Fibroblast of villous mesenchyme (primary cell): ENCODE data around the gene MIGA2. TPM values are rescaled to one million over a fixed set of nuclear protein-coding genes. Genes with fewer than 3 reads are reported as not detected.
"Not testable (repeated sequence)": the region's sequence is repeated elsewhere in the genome, so short reads cannot be mapped to it uniquely, and the experiment has no call there.

ENCODE experiments used
- DNase-seq: peaks from one replicate; pipeline ENCODE4 v3.0.0-alpha.2; 2010; ENCODE audit warnings: low read depth
- H3K4me3 ChIP-seq: 2 replicates; pipeline ENCODE4 v1.5.1; 2011; ENCODE audit warnings: low read depth, mild to moderate bottlenecking, low read length
- total RNA-seq: library from RNA; depleted of rRNA; stranded (reverse); fragments of >200 nt; gene quantifications from 2 replicates; pipeline ENCODE4 v1.2.3, GENCODE V29; 2012
- TF ChIP-seq, protein P1 (sequence below): IDR thresholded peaks from 2 replicates; pipeline ENCODE4 v1.5.1; 2012; ENCODE audit warnings: low read depth, mild to moderate bottlenecking, low read length; ENCODE audit not compliant: insufficient read depth

MIGA2 gene
- total RNA-seq, 1 donor, result 22.5 TPM

DNA sequence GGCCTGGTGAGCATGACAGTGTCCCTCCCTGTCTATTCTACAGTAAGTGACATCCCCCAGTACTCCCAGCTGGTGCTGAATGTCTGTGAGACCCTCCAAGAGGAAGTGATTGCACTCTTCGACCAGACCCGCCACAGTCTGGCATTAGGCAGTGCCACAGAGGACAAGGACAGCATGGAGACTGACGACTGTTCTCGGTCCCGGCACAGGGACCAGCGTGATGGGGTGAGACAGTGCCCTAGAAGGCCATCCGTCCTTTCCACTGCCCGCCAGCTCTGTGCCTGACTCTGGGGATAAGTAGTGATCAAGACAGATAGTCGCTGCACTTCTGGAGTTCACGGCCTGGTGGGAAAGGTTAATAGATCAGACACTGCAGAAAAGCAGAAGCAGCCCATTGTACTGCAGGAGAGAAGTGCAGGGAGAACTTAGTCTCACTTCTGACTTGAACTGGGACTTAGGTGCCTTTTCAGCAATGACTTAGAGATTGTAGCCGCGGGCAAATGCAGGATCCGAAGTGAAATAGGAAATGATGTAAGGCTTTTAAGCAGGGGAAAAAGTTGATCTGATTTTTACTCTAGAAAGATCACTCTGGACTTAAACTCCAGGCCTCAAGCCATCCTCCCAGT is 36.7 kb upstream of the MIGA2 start:
- TF ChIP-seq, protein P1, sequence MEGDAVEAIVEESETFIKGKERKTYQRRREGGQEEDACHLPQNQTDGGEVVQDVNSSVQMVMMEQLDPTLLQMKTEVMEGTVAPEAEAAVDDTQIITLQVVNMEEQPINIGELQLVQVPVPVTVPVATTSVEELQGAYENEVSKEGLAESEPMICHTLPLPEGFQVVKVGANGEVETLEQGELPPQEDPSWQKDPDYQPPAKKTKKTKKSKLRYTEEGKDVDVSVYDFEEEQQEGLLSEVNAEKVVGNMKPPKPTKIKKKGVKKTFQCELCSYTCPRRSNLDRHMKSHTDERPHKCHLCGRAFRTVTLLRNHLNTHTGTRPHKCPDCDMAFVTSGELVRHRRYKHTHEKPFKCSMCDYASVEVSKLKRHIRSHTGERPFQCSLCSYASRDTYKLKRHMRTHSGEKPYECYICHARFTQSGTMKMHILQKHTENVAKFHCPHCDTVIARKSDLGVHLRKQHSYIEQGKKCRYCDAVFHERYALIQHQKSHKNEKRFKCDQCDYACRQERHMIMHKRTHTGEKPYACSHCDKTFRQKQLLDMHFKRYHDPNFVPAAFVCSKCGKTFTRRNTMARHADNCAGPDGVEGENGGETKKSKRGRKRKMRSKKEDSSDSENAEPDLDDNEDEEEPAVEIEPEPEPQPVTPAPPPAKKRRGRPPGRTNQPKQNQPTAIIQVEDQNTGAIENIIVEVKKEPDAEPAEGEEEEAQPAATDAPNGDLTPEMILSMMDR, result no peak
- H3K4me3 ChIP-seq, result no peak overlapping the region
- DNase-seq, result no peak

GRCh38 chr9:129001504-129002325 is 34.7 kb upstream of the MIGA2 start:
- no peak for DNase-seq
- TF ChIP-seq, protein P1, result no peak
- H3K4me3 ChIP-seq, result no peak overlapping the region

- DNase-seq, result no peak
- TF ChIP-seq, protein P1, result no peak
Measured at GRCh38 chr9:129002992-129003391, 33.4 kb upstream of the MIGA2 start.

DNA sequence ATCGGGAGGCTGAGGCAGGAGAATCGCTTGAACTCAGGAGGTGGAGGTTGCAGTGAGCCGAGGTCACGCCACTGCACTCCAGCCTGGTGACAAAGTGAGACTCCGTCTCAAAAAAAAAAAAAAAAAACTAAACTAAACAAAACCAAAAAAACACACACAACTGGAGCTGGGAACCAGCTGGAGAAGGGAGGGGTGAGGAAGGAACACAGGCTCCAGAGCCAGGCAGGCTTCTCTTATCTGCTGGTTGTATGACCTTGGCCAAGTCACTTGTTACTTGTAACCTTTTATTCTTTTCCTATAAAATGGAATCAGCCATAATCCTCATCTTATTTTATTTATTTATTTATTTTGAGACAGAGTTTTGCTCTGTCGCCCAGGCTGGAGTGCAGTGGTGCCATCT is 32.3 kb upstream of the MIGA2 start:
- not testable (repeated sequence) for H3K4me3 ChIP-seq, DNase-seq

More at GRCh38 chr9:129002992-129003391, 33.4 kb upstream of the MIGA2 start:
- no peak overlapping the region for H3K4me3 ChIP-seq

GRCh38 chr9:129005336-129005997 is 31.0 kb upstream of the MIGA2 start:
- TF ChIP-seq, protein P1, result no peak
- no peak for DNase-seq
- H3K4me3 ChIP-seq, result no peak overlapping the region

GRCh38 chr9:129006328-129007034 is 29.9 kb upstream of the MIGA2 start:
- peak; percentile 77 for DNase-seq
- no peak overlapping the region for H3K4me3 ChIP-seq
- TF ChIP-seq, protein P1, result peak; percentile 93
